Fibroblast of pulmonary artery (primary cell): ENCODE results near the gene KCNN3.
A peak's percentile ranks its signal among the peaks of the same experiment; 100 is the strongest.

Source experiments
- DNase-seq: peaks from one replicate; pipeline ENCODE4 v3.0.0-alpha.2; 2010; ENCODE audit warnings: low read depth
- H3K4me3 ChIP-seq: replicated peaks from 2 replicates; pipeline ENCODE4 v1.5.1; 2011; ENCODE audit warnings: low read depth, mild to moderate bottlenecking, control low read depth, low read length, moderate library complexity
- TF ChIP-seq, protein P1 (sequence below): IDR thresholded peaks from 2 replicates; pipeline ENCODE4 v1.5.1; 2011; ENCODE audit warnings: mild to moderate bottlenecking, control low read depth, low read length, inconsistent platforms; ENCODE audit errors: missing control alignments

The KCNN3 gene

DNA sequence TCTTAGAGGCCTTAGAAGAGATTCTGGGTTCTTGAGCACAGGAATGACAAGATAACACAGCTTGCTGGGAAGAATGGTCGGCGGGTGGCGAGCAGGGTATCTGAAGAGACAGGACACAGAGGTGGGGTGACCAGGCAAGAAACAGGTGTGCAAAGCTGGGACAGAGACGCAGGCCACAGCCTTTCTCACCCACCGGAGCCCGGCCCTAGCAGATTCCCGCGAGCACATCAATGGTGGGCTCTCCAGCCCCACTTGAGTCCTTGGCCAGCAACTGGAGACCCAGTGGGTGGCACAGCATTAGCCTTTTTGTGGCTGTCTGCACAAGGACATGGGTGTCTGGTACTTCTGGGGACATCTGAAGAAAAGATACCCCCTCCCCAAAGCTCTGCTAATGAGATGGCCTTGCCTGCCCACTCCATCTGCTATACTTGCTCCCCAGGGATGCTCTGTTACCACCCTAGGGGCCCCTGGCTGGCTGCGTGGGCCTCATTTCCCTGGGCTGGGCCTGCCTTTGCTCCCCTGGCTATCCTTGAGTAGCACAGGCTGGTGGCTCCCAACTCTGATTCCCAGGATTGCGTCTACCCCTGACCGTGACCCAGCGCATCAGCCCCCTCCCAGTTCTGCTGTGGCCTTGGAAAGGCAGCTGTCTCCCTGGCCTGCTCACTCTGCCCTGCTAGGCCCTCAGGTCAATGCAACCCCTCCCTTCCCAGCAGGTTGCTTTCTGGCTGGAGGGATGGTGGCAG, 134.8 kb downstream of the KCNN3 start:
- DNase-seq = no peak
- no peak overlapping the region for H3K4me3 ChIP-seq
- TF ChIP-seq, protein P1, sequence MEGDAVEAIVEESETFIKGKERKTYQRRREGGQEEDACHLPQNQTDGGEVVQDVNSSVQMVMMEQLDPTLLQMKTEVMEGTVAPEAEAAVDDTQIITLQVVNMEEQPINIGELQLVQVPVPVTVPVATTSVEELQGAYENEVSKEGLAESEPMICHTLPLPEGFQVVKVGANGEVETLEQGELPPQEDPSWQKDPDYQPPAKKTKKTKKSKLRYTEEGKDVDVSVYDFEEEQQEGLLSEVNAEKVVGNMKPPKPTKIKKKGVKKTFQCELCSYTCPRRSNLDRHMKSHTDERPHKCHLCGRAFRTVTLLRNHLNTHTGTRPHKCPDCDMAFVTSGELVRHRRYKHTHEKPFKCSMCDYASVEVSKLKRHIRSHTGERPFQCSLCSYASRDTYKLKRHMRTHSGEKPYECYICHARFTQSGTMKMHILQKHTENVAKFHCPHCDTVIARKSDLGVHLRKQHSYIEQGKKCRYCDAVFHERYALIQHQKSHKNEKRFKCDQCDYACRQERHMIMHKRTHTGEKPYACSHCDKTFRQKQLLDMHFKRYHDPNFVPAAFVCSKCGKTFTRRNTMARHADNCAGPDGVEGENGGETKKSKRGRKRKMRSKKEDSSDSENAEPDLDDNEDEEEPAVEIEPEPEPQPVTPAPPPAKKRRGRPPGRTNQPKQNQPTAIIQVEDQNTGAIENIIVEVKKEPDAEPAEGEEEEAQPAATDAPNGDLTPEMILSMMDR = no peak

DNA sequence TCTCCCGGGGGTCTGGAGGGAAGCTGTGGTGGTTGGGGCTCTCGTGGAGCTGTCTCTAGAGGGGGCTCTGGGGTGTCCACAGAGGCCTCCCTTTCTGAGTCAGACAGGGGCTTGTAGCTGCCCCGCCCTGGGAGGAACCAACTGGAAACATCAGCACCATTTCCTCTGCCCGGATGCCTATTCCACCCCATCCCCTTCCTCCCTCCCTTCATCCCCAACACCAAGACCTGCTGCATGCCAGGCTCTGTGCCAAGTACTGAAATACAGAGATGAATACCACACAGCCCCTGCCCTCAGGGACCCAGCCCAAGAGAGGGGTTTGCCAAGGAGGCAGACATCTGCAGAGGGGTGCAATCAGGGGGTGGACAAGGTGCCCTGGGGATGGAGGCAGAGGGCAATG, 136.5 kb downstream of the KCNN3 start:
- TF ChIP-seq, protein P1 = no peak
- no peak overlapping the region for H3K4me3 ChIP-seq
- DNase-seq = no peak

DNA sequence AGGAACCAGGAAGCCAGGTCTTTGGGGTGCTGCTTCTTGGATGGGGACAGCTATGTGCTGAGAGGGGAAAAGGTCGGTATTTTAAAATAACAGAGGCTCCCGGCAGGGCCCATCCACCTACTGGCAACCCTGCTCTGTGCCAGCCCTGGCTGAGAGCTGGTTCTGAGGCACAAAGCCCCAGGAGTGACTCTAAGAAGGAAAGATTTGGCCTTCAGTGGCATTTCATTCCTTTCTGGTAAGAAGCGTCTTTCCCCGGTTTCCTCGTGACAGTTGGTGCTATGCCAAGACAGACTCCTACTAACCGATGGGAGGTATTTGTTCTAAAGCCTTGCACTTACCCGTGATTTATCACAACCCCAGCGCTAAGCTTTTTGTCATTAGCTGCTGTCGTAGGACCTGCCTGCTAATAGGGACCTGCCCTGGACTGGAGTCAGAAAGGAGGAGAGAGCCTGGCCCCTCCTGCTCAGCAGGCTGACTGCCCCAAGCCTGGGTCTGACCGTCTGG, 139.0 kb downstream of the KCNN3 start:
- peak; percentile 71 for DNase-seq
- H3K4me3 ChIP-seq = no peak overlapping the region
- TF ChIP-seq, protein P1 = no peak

DNA sequence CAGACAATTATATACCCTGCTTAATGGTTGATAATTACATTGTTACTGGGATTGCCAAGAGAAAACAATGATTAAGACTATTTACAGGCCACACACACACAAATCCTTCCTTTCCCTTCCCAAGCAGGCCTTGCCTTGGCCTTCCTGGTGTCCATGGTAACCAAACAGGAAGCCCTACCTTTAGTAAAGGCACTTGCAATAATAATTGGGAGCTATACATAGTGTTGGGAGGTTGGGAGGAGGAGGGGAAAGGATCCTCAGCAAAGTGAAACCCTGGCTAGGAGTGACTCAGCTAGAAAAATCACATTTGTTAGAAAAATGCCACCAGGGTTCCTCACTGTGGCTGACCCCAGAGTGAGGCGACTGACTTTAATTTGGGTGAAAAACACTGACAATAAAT, 139.8 kb downstream of the KCNN3 start:
- peak; percentile 75 for DNase-seq
- TF ChIP-seq, protein P1 = no peak
- no peak overlapping the region for H3K4me3 ChIP-seq

DNA sequence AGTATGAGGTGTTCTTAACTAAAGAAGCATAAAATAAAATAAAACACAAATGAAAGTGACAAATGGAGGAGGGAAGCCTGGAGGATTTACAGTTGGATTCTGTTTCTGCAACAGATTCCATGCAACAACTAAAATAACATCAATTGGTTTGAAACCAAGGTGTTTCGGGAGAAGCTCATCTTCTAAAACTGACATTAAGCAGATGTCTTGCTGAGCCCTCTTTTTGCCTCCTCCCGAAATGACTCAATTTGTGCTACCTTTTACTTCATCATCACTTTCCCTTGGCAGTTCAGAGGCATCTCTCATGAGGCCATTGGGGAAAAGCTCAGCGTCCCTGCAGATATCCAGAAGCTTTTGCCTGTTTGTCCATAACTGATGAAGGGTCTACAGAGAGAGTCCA, 140.5 kb downstream of the KCNN3 start:
- H3K4me3 ChIP-seq = no peak overlapping the region
- TF ChIP-seq, protein P1 = no peak
- DNase-seq = no peak

DNA sequence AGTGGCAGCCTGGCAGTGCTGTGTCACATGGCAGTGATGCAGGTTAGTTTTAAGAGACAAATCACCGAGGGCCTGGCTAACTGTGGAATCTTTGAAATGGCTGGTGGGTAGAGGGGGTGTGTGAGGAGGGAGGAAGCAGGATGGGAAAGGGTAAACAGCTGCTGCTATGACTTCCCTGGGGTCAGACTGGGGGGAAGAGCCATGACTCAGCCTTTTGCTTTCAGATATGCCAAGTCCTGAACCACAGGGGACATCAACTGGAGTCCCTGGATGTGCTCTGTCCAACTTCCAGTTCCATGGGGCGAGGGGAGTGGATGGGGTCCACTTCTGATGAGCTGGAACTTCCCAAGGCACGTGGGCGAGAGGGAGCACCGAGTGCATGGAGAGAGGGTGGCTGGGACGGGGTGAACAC, 141.0 kb downstream of the KCNN3 start:
- TF ChIP-seq, protein P1 = no peak
- H3K4me3 ChIP-seq = no peak overlapping the region
- peak; percentile 62 for DNase-seq
